ENCODE results near the gene ZNF543. TPM values are rescaled to one million over a fixed set of nuclear protein-coding genes. Genes with fewer than 3 reads are reported as not detected.
A peak's percentile ranks its signal among the peaks of the same experiment; 100 is the strongest.

ZNF543 gene
- total and polyA plus RNA-seq, 9 of the 15 experiments (the other 6 are each of a cell fraction or from before 2014, with no cell fraction given), result 0.14 to 5.5 (median 2.4) TPM

GRCh38 chr19:57362997-57363687 lies 42.9 kb downstream of the ZNF543 start, which contains the start of the genes TRAPPC2B and ZNF547 (continued):
- TF ChIP-seq UBTF (IDR thresholded peaks at IDR 0.05; ENCODE audit: borderline replicate concordance in 1 of 2, low read depth in 2 of 2, low read length in 2 of 2), result no peak
- TF ChIP-seq, protein P1, sequence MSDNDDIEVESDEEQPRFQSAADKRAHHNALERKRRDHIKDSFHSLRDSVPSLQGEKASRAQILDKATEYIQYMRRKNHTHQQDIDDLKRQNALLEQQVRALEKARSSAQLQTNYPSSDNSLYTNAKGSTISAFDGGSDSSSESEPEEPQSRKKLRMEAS (CRISPR knock-in tag; IDR thresholded peaks at IDR 0.05), result peak; percentile 66
- peak; percentile 95 for TF ChIP-seq CREB1 (IDR thresholded peaks at IDR 0.05)
- TF ChIP-seq CREB1 (CRISPR knock-in tag; IDR thresholded peaks at IDR 0.05), result peak; percentile 96
- no peak for TF ChIP-seq SNAPC5 (CRISPR knock-in tag; IDR thresholded peaks at IDR 0.05)
- TF ChIP-seq ARNT (IDR thresholded peaks at IDR 0.05), result no peak
- peak; percentile 67 for TF ChIP-seq KHSRP (IDR thresholded peaks at IDR 0.05)
- peak; percentile 84 for TF ChIP-seq NCOA1 (IDR thresholded peaks at IDR 0.05; ENCODE audit: low read depth)
- TF ChIP-seq HNRNPL (IDR thresholded peaks at IDR 0.05; ENCODE audit: low read depth, low read length), result no peak
- peak in 1 of 2 experiments; percentile 57 for TF ChIP-seq AFF1 (IDR thresholded peaks at IDR 0.05; ENCODE audit: low read depth in 1 of 2, partially characterized antibody in 2 of 2)
- TF ChIP-seq, protein P2, sequence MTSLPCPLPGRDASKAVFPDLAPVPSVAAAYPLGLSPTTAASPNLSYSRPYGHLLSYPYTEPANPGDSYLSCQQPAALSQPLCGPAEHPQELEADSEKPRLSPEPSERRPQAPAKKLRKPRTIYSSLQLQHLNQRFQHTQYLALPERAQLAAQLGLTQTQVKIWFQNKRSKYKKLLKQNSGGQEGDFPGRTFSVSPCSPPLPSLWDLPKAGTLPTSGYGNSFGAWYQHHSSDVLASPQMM (CRISPR knock-in tag; IDR thresholded peaks at IDR 0.05), result no peak
- TF ChIP-seq SAP30 (IDR thresholded peaks at IDR 0.05; ENCODE audit: borderline replicate concordance, insufficient read depth, low read depth, low read length, poor library complexity, severe bottlenecking), result no peak
- TF ChIP-seq ZBTB1 (CRISPR knock-in tag; IDR thresholded peaks at IDR 0.05; ENCODE audit: borderline replicate concordance, low read depth), result no peak
- no peak for TF ChIP-seq STAT5A (IDR thresholded peaks at IDR 0.05; ENCODE audit: borderline replicate concordance, low read length)
- TF ChIP-seq, protein P3, sequence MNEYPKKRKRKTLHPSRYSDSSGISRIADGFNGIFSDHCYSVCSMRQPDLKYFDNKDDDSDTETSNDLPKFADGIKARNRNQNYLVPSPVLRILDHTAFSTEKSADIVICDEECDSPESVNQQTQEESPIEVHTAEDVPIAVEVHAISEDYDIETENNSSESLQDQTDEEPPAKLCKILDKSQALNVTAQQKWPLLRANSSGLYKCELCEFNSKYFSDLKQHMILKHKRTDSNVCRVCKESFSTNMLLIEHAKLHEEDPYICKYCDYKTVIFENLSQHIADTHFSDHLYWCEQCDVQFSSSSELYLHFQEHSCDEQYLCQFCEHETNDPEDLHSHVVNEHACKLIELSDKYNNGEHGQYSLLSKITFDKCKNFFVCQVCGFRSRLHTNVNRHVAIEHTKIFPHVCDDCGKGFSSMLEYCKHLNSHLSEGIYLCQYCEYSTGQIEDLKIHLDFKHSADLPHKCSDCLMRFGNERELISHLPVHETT (CRISPR knock-in tag; conservative IDR thresholded peaks at IDR 0.05 in 1 of 2, IDR thresholded peaks at IDR 0.05 in 1 of 2), result peak in 1 of 2 experiments; percentile 54; a peak in 1 of 4 replicates
- TF ChIP-seq ZNF668 (CRISPR knock-in tag; IDR thresholded peaks at IDR 0.05), result no peak
- TF ChIP-seq ARID1B (IDR thresholded peaks at IDR 0.05), result no peak
- no peak for TF ChIP-seq RHOXF2B (CRISPR knock-in tag; conservative IDR thresholded peaks at IDR 0.05)
- peak; percentile 59; the same call in 1 of the 2 replicates for TF ChIP-seq CEBPB (tag; IDR thresholded peaks at IDR 0.05)
